ENCODE measurements around the gene USP17L30.
"Not testable (repeated sequence)": the region's sequence is repeated elsewhere in the genome, so short reads cannot be mapped to it uniquely, and the experiment has no call there.

GRCh38 chr4:9406491-9406890 is 43.6 kb downstream of the USP17L30 start:
- not testable (repeated sequence) for TF ChIP-seq CTCF, POLR2A (IDR thresholded peaks at IDR 0.05)
